Mononuclear cell (primary cell): ENCODE data around the gene BTBD9. TPM values are rescaled to one million over a fixed set of nuclear protein-coding genes. Genes with fewer than 3 reads are reported as not detected.

Source experiments
- H3K27me3 ChIP-seq: 2 replicates; pipeline ENCODE4 v1.6.0; 2011; ENCODE audit warnings: low read length, control low read depth; ENCODE audit not compliant: insufficient read depth
- H3K4me1 ChIP-seq: 2 replicates; pipeline ENCODE4 v1.5.1; 2011; ENCODE audit warnings: mild to moderate bottlenecking, low read length, control low read depth; ENCODE audit not compliant: insufficient read depth
- H3K4me3 ChIP-seq: 2 replicates; pipeline ENCODE4 v1.5.1; 2011; ENCODE audit warnings: mild to moderate bottlenecking, low read length, moderate library complexity
- H3K9me3 ChIP-seq: 2 replicates; pipeline ENCODE4 v1.5.1; 2011; ENCODE audit warnings: low read depth, mild to moderate bottlenecking, control low read depth, low read length
- total RNA-seq: library from RNA; depleted of rRNA; stranded (reverse); fragments of >200 nt; gene quantifications from one replicate; pipeline ENCODE4 v1.2.3, GENCODE V29; 2012

Gene BTBD9
- total RNA-seq, 1 donor = 93.7 TPM

DNA sequence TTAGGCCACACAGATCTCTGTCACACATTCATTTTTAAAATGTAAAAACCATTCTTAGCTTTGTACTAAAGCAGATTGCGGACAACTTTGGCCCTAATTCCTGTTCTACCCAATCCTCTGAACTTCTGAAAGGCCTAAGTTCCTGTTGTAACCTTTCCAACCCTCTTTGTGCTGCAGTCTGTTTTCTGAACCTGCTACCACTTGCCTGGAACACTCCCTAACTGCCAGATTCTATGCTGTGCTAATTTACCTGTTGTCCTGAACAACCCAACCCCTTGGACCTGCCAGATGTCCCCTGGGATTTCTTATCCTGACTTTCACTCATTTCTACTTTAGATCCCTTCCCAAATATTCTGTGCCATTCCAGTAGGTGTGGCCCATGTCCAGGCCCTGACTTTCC, 421.5 kb downstream of the BTBD9 start:
- H3K4me1 ChIP-seq = no peaks in the 10 kb centered on the region
- no peaks in the 10 kb centered on the region for H3K27me3 ChIP-seq
- no peaks in the 10 kb centered on the region for H3K9me3 ChIP-seq
- no peak overlapping the region for H3K4me3 ChIP-seq

GRCh38 chr6:38216451-38216850, 423.3 kb downstream of the BTBD9 start:
- no peaks in the 10 kb centered on the region for H3K27me3 ChIP-seq
- H3K9me3 ChIP-seq = no peaks in the 10 kb centered on the region
- no peak overlapping the region for H3K4me3 ChIP-seq
- no peaks in the 10 kb centered on the region for H3K4me1 ChIP-seq

GRCh38 chr6:38215651-38216311, 423.9 kb downstream of the BTBD9 start:
- H3K4me3 ChIP-seq = no peak overlapping the region
- H3K27me3 ChIP-seq = no peaks in the 10 kb centered on the region

DNA sequence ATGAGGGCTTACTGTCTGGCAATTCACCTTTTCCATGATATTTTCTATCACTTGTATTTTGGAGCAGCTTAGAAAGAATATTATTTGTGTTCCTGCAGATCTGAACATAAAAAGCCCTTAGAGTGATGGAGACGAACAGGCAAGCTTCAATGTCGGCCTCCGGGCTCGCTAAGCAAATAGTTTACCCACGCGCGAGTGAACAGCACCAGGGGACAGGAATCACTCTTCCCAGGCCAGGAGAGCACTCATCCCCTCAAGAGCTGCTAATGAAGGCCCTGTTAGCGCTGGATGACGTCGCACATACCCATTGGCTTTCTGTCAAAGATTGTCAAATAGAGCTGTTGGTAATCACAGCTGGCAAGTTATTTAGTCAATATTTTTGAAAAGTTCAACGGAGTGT, 424.5 kb downstream of the BTBD9 start:
- no peaks in the 10 kb centered on the region for H3K4me1 ChIP-seq
- no peaks in the 10 kb centered on the region for H3K9me3 ChIP-seq
- no peak overlapping the region for H3K4me3 ChIP-seq
- H3K27me3 ChIP-seq = no peaks in the 10 kb centered on the region

More at GRCh38 chr6:38215651-38216311, 423.9 kb downstream of the BTBD9 start:
- Histone ChIP-seq H3K9me3 (no peaks in the 10 kb centered on the region), H3K4me1 (no peaks in the 10 kb centered on the region)

DNA sequence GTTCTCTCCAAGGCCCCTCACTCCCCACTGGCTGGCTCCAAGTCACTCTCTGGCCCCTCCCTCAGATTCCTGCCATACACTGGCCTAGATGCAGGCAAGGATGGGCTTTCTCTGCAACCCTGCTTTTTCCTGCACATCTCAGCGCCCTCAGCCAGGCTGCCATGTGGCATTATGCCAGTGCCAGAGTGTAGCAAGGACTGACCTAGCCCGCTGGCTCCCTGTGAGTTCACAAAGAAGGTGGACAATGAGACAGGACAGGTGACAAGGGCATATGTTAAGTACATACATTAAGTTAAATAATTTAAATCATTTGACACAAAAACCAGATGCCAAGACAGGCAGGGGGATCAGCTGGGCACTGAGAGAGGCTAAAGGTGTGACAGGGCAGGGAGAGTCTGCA, 425.6 kb downstream of the BTBD9 start:
- H3K9me3 ChIP-seq = no peaks in the 10 kb centered on the region
- H3K27me3 ChIP-seq = no peaks in the 10 kb centered on the region
- no peak overlapping the region for H3K4me3 ChIP-seq
- H3K4me1 ChIP-seq = no peaks in the 10 kb centered on the region

DNA sequence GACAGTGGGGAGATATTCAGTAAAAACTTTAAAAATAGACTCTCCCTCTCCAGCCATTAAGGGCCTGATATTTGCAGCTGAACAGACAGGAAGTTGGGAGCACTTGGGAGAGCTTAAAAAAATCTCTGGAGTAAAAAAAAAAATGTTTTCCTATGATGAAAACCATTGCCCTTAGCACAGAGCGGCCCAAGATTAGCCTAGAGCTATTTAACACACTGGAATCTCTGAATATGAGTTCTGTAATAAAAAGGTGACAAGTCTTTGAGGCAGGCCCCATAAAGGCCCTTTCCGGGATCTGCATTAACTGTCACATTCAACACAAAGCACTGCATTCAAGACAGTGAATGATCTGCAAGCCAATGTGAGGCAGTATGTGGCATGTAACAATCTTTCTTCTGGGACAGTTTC, 426.5 kb downstream of the BTBD9 start:
- H3K27me3 ChIP-seq = no peaks in the 10 kb centered on the region
- no peaks in the 10 kb centered on the region for H3K9me3 ChIP-seq
- H3K4me1 ChIP-seq = no peaks in the 10 kb centered on the region
- H3K4me3 ChIP-seq = no peak overlapping the region

- Histone ChIP-seq H3K27me3 (no peaks in the 10 kb centered on the region), H3K4me1 (no peaks in the 10 kb centered on the region), H3K4me3 (no peak overlapping the region), H3K9me3 (no peaks in the 10 kb centered on the region)
Measured at GRCh38 chr6:38212579-38212978, 427.1 kb downstream of the BTBD9 start.

DNA sequence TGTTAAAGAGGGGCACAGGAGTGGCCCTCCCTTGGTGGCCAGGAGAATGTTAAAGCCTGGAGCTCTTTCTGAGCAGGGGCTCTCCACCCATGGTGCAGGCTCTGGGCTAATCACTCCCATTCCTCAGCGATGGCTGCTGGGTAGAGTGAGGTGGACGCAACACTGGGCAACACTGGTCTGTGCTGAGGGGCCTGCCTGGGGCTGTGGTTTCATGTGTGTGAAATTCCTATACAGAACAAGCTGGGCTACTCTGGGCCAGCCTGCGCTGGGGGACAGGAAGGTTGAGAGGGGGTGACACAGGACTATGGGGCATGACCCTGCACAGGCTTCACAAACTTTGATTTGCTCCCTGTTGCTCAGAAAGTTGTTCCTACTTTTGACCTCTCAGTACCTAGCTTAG, 427.6 kb downstream of the BTBD9 start:
- H3K27me3 ChIP-seq = no peaks in the 10 kb centered on the region
- no peak overlapping the region for H3K4me3 ChIP-seq
- no peaks in the 10 kb centered on the region for H3K4me1 ChIP-seq
- no peaks in the 10 kb centered on the region for H3K9me3 ChIP-seq

GRCh38 chr6:38209371-38210260, 430.1 kb downstream of the BTBD9 start:
- Histone ChIP-seq H3K27me3 (no peaks in the 10 kb centered on the region), H3K4me3 (no peak overlapping the region), H3K4me1 (no peaks in the 10 kb centered on the region), H3K9me3 (no peaks in the 10 kb centered on the region)

GRCh38 chr6:38208028-38208427, 431.7 kb downstream of the BTBD9 start:
- no peaks in the 10 kb centered on the region for H3K9me3 ChIP-seq
- no peak overlapping the region for H3K4me3 ChIP-seq
- no peaks in the 10 kb centered on the region for H3K4me1 ChIP-seq
- H3K27me3 ChIP-seq = no peaks in the 10 kb centered on the region

GRCh38 chr6:38207375-38207774, 432.4 kb downstream of the BTBD9 start:
- Histone ChIP-seq H3K9me3 (no peaks in the 10 kb centered on the region), H3K4me3 (no peak overlapping the region)

GRCh38 chr6:38198219-38198618, 441.5 kb downstream of the BTBD9 start:
- Histone ChIP-seq H3K4me3 (no peak overlapping the region), H3K4me1 (no peaks in the 10 kb centered on the region), H3K9me3 (no peaks in the 10 kb centered on the region), H3K27me3 (no peaks in the 10 kb centered on the region)

More at GRCh38 chr6:38207375-38207774, 432.4 kb downstream of the BTBD9 start:
- Histone ChIP-seq H3K27me3 (no peaks in the 10 kb centered on the region), H3K4me1 (no peaks in the 10 kb centered on the region)

DNA sequence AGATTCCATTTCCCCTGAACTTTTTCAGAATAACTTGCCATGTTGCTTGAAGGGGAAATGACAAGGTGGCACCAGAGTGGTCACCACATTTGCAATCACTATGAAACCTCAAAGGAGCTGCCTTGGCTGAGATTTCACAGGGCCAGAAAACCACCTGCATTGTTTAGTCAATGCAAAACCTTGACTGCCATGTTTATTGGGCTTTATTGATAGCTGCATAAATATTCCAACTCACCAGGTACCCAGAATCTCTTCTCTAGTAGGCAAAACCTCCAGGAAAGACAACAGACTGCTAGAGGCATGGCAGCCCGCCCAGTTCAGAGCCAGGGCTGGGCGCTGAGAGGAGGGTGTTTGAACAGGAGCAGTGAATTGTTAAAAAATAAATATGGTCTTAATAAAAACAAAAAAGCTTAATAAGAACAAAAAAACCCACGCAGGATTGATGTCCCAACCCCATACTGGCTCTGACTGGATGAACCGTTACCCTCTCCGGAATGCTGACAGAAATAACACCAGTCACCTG, 444.6 kb downstream of the BTBD9 start:
- no peaks in the 10 kb centered on the region for H3K27me3 ChIP-seq
- H3K4me1 ChIP-seq = no peaks in the 10 kb centered on the region

DNA sequence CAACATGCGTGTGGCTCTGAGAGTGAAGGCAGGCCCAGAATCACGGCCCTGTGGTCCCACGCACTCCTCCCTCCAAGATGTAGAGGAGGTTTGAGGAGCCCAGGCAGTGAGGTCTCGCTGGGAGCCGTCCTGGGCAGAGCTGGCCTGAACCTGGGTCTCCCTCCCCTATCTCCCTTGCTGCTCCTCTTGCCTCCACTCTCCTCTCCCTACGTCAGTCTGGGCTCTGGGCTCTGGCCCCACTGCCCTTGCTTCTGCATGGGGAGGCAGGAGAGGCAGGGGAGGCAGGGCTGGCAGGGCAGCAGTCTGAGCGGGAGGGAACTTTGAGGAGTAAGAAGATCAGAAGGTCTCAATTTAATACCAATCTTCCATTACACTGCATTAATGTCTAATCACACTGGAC, 445.1 kb downstream of the BTBD9 start:
- no peak overlapping the region for H3K4me3 ChIP-seq
- no peaks in the 10 kb centered on the region for H3K4me1 ChIP-seq
- no peaks in the 10 kb centered on the region for H3K9me3 ChIP-seq
- no peaks in the 10 kb centered on the region for H3K27me3 ChIP-seq

More for the DNA sequence above, 444.6 kb downstream of the BTBD9 start:
- Histone ChIP-seq H3K9me3 (no peaks in the 10 kb centered on the region), H3K4me3 (no peak overlapping the region)

GRCh38 chr6:38194282-38194572, 445.5 kb downstream of the BTBD9 start:
- Histone ChIP-seq H3K9me3 (no peaks in the 10 kb centered on the region), H3K4me1 (no peaks in the 10 kb centered on the region), H3K4me3 (no peak overlapping the region), H3K27me3 (no peaks in the 10 kb centered on the region)
